ENCODE results near the gene CDC25B. TPM values are rescaled to one million over a fixed set of nuclear protein-coding genes. Genes with fewer than 3 reads are reported as not detected.
"Not testable (repeated sequence)": the region's sequence is repeated elsewhere in the genome, so short reads cannot be mapped to it uniquely, and the experiment has no call there.

The CDC25B gene
- polyA plus RNA-seq, 1 experiment: 58.9 TPM

- CTCF ChIA-PET: interaction anchor here (0.9 to 1.1 kb wide), 2 partner anchors 25 to 88 kb away, joined by 3 to 4 read pairs; no protein-coding TSS in a partner anchor
- H3K27me3 ChIP-seq (ENCODE audit: control insufficient read depth, insufficient read depth, low read length): no peaks in the 10 kb centered on the region
- no peak overlapping the region for H3K4me3 ChIP-seq (ENCODE audit: low read depth, low read length)
- H3K27ac ChIP-seq (ENCODE audit: low read depth, low read length): peak overlapping the region; percentile 39
- POLR2A ChIA-PET: no interaction called here
- peak; percentile 27 for DNase-seq (ENCODE audit: low read depth, low spot score)
- no peaks in the 10 kb centered on the region; the same call in 1 of the 2 replicates for H3K9me3 ChIP-seq (ENCODE audit: control insufficient read depth, insufficient read depth, low read length)
- no peak for TF ChIP-seq CTCF (IDR thresholded peaks at IDR 0.05; ENCODE audit: low read depth, low read length)
Measured at GRCh38 chr20:3843490-3843889, 47.4 kb downstream of the CDC25B start.

- H3K27me3 ChIP-seq (ENCODE audit: control insufficient read depth, insufficient read depth, low read length); CTCF ChIA-PET; H3K4me3 ChIP-seq (ENCODE audit: low read depth, low read length); H3K27ac ChIP-seq (ENCODE audit: low read depth, low read length); DNase-seq (ENCODE audit: low read depth, low spot score); H3K9me3 ChIP-seq (ENCODE audit: control insufficient read depth, insufficient read depth, low read length): not testable (repeated sequence)
- POLR2A ChIA-PET: interaction anchor here (1.0 kb wide), 1 partner anchor 23 kb away, joined by 6 read pairs; no protein-coding TSS in a partner anchor
Measured at GRCh38 chr20:3843990-3844619, 48.0 kb downstream of the CDC25B start.

GRCh38 chr20:3846378-3846739, 50.2 kb downstream of the CDC25B start:
- Histone ChIP-seq H3K27ac (ENCODE audit: low read depth, low read length) (peak overlapping the region; percentile 21), H3K27me3 (ENCODE audit: control insufficient read depth, insufficient read depth, low read length) (no peaks in the 10 kb centered on the region), H3K9me3 (ENCODE audit: control insufficient read depth, insufficient read depth, low read length) (no peaks in the 10 kb centered on the region; the same call in 1 of the 2 replicates), H3K4me3 (ENCODE audit: low read depth, low read length) (peak overlapping the region; percentile 83)
- CTCF ChIA-PET: no interaction called here
- no peak for TF ChIP-seq CTCF (IDR thresholded peaks at IDR 0.05; ENCODE audit: low read depth, low read length)
- no peak for DNase-seq (ENCODE audit: low read depth, low spot score)
- POLR2A ChIA-PET: no interaction called here

GRCh38 chr20:3846740-3847428, 50.8 kb downstream of the CDC25B start, which contains the start of gene MAVS:
MAVS (plus strand) TSS chr20:3846834; CDS start chr20:3854625, 7,791 bp downstream.
- POLR2A ChIA-PET: interaction anchor here (0.6 kb wide), 1 partner anchor 11 kb away, joined by 5 read pairs; no protein-coding TSS in a partner anchor
- DNase-seq (ENCODE audit: low read depth, low spot score): peak; percentile 24
- no peaks in the 10 kb centered on the region; the same call in 1 of the 2 replicates for H3K9me3 ChIP-seq (ENCODE audit: control insufficient read depth, insufficient read depth, low read length)
- H3K27ac ChIP-seq (ENCODE audit: low read depth, low read length): peak within 1 kb of the TSS; percentile 21
- peak within 1 kb of the TSS; percentile 83 for H3K4me3 ChIP-seq (ENCODE audit: low read depth, low read length)
- TF ChIP-seq CTCF (IDR thresholded peaks at IDR 0.05; ENCODE audit: low read depth, low read length): no peak
- H3K27me3 ChIP-seq (ENCODE audit: control insufficient read depth, insufficient read depth, low read length): no peaks in the 10 kb centered on the region
- CTCF ChIA-PET: no interaction called here

GRCh38 chr20:3847429-3847940, 51.4 kb downstream of the CDC25B start:
- ChIA-PET CTCF (no interaction called here), POLR2A (interaction anchor here (0.6 kb wide), 1 partner anchor 11 kb away, joined by 5 read pairs; no protein-coding TSS in a partner anchor)
- peak overlapping the region; percentile 83 for H3K4me3 ChIP-seq (ENCODE audit: low read depth, low read length)
- H3K9me3 ChIP-seq (ENCODE audit: control insufficient read depth, insufficient read depth, low read length): no peaks in the 10 kb centered on the region; the same call in 1 of the 2 replicates
- no peak for TF ChIP-seq CTCF (IDR thresholded peaks at IDR 0.05; ENCODE audit: low read depth, low read length)
- H3K27me3 ChIP-seq (ENCODE audit: control insufficient read depth, insufficient read depth, low read length): no peaks in the 10 kb centered on the region
- DNase-seq (ENCODE audit: low read depth, low spot score): no peak
- peak overlapping the region; percentile 11 for H3K27ac ChIP-seq (ENCODE audit: low read depth, low read length)
